ENCODE results near the gene FOXP4.

The FOXP4 gene

GRCh38 chr6:41522780-41523548 is 23.2 kb upstream of the FOXP4 start:
- DNase-seq (ENCODE audit: low read depth in 2 of 2): no peak

GRCh38 chr6:41523915-41524633 is 22.1 kb upstream of the FOXP4 start:
- no peak for DNase-seq (ENCODE audit: low read depth in 2 of 2)

- DNase-seq (ENCODE audit: low read depth in 2 of 2): no peak
These were observed 21.6 kb upstream of the FOXP4 start for GRCh38 chr6:41524634-41525011.

GRCh38 chr6:41527721-41528408 is 18.3 kb upstream of the FOXP4 start:
- DNase-seq (ENCODE audit: low read depth in 2 of 2): no peak

GRCh38 chr6:41528409-41528963 is 17.7 kb upstream of the FOXP4 start:
- no peak for DNase-seq (ENCODE audit: low read depth in 2 of 2)

GRCh38 chr6:41529049-41529448 is 17.1 kb upstream of the FOXP4 start:
- no peak for DNase-seq (ENCODE audit: low read depth in 2 of 2)

- DNase-seq (ENCODE audit: low read depth in 2 of 2): no peak
These were observed 16.2 kb upstream of the FOXP4 start for GRCh38 chr6:41529970-41530369.

GRCh38 chr6:41530476-41530875 is 15.7 kb upstream of the FOXP4 start:
- DNase-seq (ENCODE audit: low read depth in 2 of 2): no peak

- DNase-seq (ENCODE audit: low read depth in 2 of 2): no peak
These were observed 15.2 kb upstream of the FOXP4 start for GRCh38 chr6:41531016-41531415.

GRCh38 chr6:41531591-41532582 is 14.3 kb upstream of the FOXP4 start:
- DNase-seq (ENCODE audit: low read depth in 2 of 2): peak; percentile 48 to 67

- no peak for DNase-seq (ENCODE audit: low read depth in 2 of 2)
These were observed 10.4 kb upstream of the FOXP4 start for GRCh38 chr6:41535766-41536165.

- no peak for DNase-seq (ENCODE audit: low read depth in 2 of 2)
These were observed 9.1 kb upstream of the FOXP4 start for GRCh38 chr6:41536795-41537758.

GRCh38 chr6:41538556-41539182 is 7.5 kb upstream of the FOXP4 start:
- no peak for DNase-seq (ENCODE audit: low read depth in 2 of 2)

- DNase-seq (ENCODE audit: low read depth in 2 of 2): no peak
These were observed 7.0 kb upstream of the FOXP4 start for GRCh38 chr6:41539204-41539603.

GRCh38 chr6:41541364-41541763 is 4.8 kb upstream of the FOXP4 start:
- DNase-seq (ENCODE audit: low read depth in 2 of 2): no peak

GRCh38 chr6:41543087-41543486 is 3.1 kb upstream of the FOXP4 start:
- no peak for DNase-seq (ENCODE audit: low read depth in 2 of 2)

GRCh38 chr6:41545247-41545702 is 906 bp upstream of the FOXP4 start:
- no peak for DNase-seq (ENCODE audit: low read depth in 2 of 2)

GRCh38 chr6:41546475-41546865 is 289 bp downstream of the FOXP4 start:
- DNase-seq (ENCODE audit: low read depth in 2 of 2): peak in 1 of 2 donors; percentile 33
